Liver (tissue), 9 donors: ENCODE data around the gene CFHR1. TPM values are rescaled to one million over a fixed set of nuclear protein-coding genes. Genes with fewer than 3 reads are reported as not detected.

Source experiments
- DNase-seq: peaks from one replicate; pipeline ENCODE4 v3.0.0-alpha.2; 2017; ENCODE audit warnings: low spot score
- H3K27ac ChIP-seq, 2 donors: one replicate each; pipeline ENCODE4 v1.7.0; 2013; ENCODE audit warnings: inconsistent platforms in 2 of 2, low read length in 2 of 2, control low read depth in 1 of 2, low read depth in 1 of 2, mild to moderate bottlenecking in 1 of 2
- H3K27me3 ChIP-seq, 4 donors: one replicate each; pipeline versions ENCODE4 v1.6.1 to v1.7.0; 2013; ENCODE audit warnings: low read length in 3 of 4, inconsistent platforms in 1 of 4, mild to moderate bottlenecking in 1 of 4, moderate library complexity in 1 of 4; ENCODE audit not compliant: control insufficient read depth in 4 of 4, insufficient read depth in 4 of 4
- H3K36me3 ChIP-seq, 4 donors: one replicate each; pipeline versions ENCODE4 v1.6.1 to v1.7.0; 2013; ENCODE audit warnings: low read length in 3 of 4, mild to moderate bottlenecking in 3 of 4, low read depth in 1 of 4, moderate library complexity in 1 of 4; ENCODE audit not compliant: control insufficient read depth in 4 of 4, insufficient read depth in 3 of 4
- H3K4me1 ChIP-seq, 4 donors: one replicate each; pipeline versions ENCODE4 v1.6.1 to v1.7.0; 2013; ENCODE audit warnings: low read length in 3 of 4, mild to moderate bottlenecking in 3 of 4, moderate library complexity in 1 of 4; ENCODE audit not compliant: control insufficient read depth in 4 of 4, insufficient read depth in 4 of 4
- H3K4me3 ChIP-seq, 3 donors: one replicate each; pipeline versions ENCODE4 v1.6.1 to v1.7.0; 2013; ENCODE audit warnings: low read length in 3 of 3, control low read depth in 1 of 3, low read depth in 1 of 3, mild to moderate bottlenecking in 1 of 3
- H3K9ac ChIP-seq, 2 donors: one replicate each; pipeline ENCODE4 v1.7.0; 2013; ENCODE audit warnings: low read length in 2 of 2, mild to moderate bottlenecking in 2 of 2, moderate library complexity in 2 of 2, control low read depth in 1 of 2, low read depth in 1 of 2
- H3K9me3 ChIP-seq, 4 donors: one replicate each; pipeline versions ENCODE4 v1.6.1 to v1.7.0; 2013; ENCODE audit warnings: low read length in 3 of 4; ENCODE audit not compliant: control insufficient read depth in 4 of 4
- ATF3 ChIP-seq: IDR thresholded peaks from 2 replicates; pipeline ENCODE4 v1.6.1; 2016; ENCODE audit warnings: antibody characterized with exemption
- FOXA1 ChIP-seq: IDR thresholded peaks from 2 replicates; pipeline ENCODE4 v1.6.1; 2016; ENCODE audit warnings: antibody characterized with exemption
- FOXA2 ChIP-seq: IDR thresholded peaks from 2 replicates; pipeline ENCODE4 v1.6.1; 2016; ENCODE audit warnings: antibody characterized with exemption
- GABPA ChIP-seq, 2 donors: IDR thresholded peaks in 1 of 2; conservative IDR thresholded peaks in 1 of 2; 2 replicates each; pipeline ENCODE4 v1.6.1; 2016; ENCODE audit warnings: antibody characterized with exemption in 2 of 2, mild to moderate bottlenecking in 1 of 2, moderate library complexity in 1 of 2
- HNF4A ChIP-seq, 2 donors: conservative IDR thresholded peaks; 2 replicates each; pipeline ENCODE4 v1.6.1; 2016; ENCODE audit warnings: antibody characterized with exemption in 2 of 2, mild to moderate bottlenecking in 2 of 2
- HNF4G ChIP-seq: IDR thresholded peaks from 2 replicates; pipeline ENCODE4 v1.6.1; 2016; ENCODE audit warnings: antibody characterized with exemption
- JUND ChIP-seq, 2 donors: IDR thresholded peaks; 2 replicates each; pipeline ENCODE4 v1.6.1; 2016; ENCODE audit warnings: antibody characterized with exemption in 2 of 2
- NR2F2 ChIP-seq: IDR thresholded peaks from 2 replicates; pipeline ENCODE4 v1.6.1; 2016; ENCODE audit warnings: antibody characterized with exemption
- RAD21 ChIP-seq, 2 donors: IDR thresholded peaks; 2 replicates each; pipeline ENCODE4 v1.6.1; 2016; ENCODE audit warnings: antibody characterized with exemption in 2 of 2, mild to moderate bottlenecking in 2 of 2
- RXRA ChIP-seq, 2 donors: IDR thresholded peaks; 2 replicates each; pipeline ENCODE4 v1.6.1; 2017 to 2018; ENCODE audit warnings: antibody characterized with exemption in 2 of 2, mild to moderate bottlenecking in 1 of 2
- SP1 ChIP-seq: IDR thresholded peaks from 2 replicates; pipeline ENCODE4 v1.6.1; 2018; ENCODE audit warnings: antibody characterized with exemption, mild to moderate bottlenecking
- YY1 ChIP-seq: IDR thresholded peaks from 2 replicates; pipeline ENCODE4 v1.6.1; 2016; ENCODE audit warnings: antibody characterized with exemption, mild to moderate bottlenecking
- ZBTB33 ChIP-seq: IDR thresholded peaks from 2 replicates; pipeline ENCODE4 v1.6.1; 2016; ENCODE audit warnings: antibody characterized with exemption
- WGBS: extraction: QIAGEN DNeasy Blood & Tissue Kit; methylation state at CpG from one replicate; pipeline ENCODE4 v1.1.7; 2013; 5-methylcytosine and 5-hydroxymethylcytosine counted together
- polyA plus RNA-seq, 2 donors: library from polyadenylated mRNA; stranded (reverse) in 1 of 2; unstranded in 1 of 2; fragments of 200-250 nt in 1 of 2; fragments of >200 nt in 1 of 2; fragmentation: Nextera tagmentation in 1 of 2; extraction: Ambion mirVana in 1 of 2; gene quantifications; one replicate each; pipeline versions ENCODE4 v1.2.1 to v1.2.3, GENCODE V29; 2013 to 2015
- total RNA-seq, 2 donors: library from RNA; depleted of rRNA; stranded (reverse); fragments of >200 nt; gene quantifications; one replicate each; pipeline ENCODE4 v1.2.3, GENCODE V29; 2014
- TF ChIP-seq, protein P1 (sequence below): fragments of 150-350 bp; IDR thresholded peaks from 2 replicates; pipeline ENCODE4 v1.5.1; 2017; ENCODE audit warnings: improper control_type of control experiment, low read depth, low read length; ENCODE audit not compliant: missing input control
- TF ChIP-seq, protein P2 (sequence below): IDR thresholded peaks from 2 replicates; pipeline ENCODE4 v1.6.1; 2016; ENCODE audit warnings: antibody characterized with exemption
- donor health status: healthy.
- donor health status: healthy.
- donor health status: healthy.
- donor health status: healthy.
- donor health status: healthy.

Gene CFHR1
- total and polyA plus RNA-seq, 4 donors = 288 to 1,028 (median 507) TPM

GRCh38 chr1:196860323-196860884, 40.9 kb downstream of the CFHR1 start:
- TF ChIP-seq NR2F2 (no peak), ZBTB33 (no peak), ATF3 (no peak), RAD21 (IDR thresholded peaks at IDR 0.05) (no peak)
- H3K4me3 ChIP-seq = no peak overlapping the region

GRCh38 chr1:196861429-196861828, 41.9 kb downstream of the CFHR1 start:
- no peaks in the 10 kb centered on the region for H3K36me3 ChIP-seq
- H3K4me1 ChIP-seq = no peaks in the 10 kb centered on the region
- no peak overlapping the region for H3K27ac ChIP-seq
- H3K9ac ChIP-seq = no peak overlapping the region
- H3K9me3 ChIP-seq = peaks cover 0 to 2% (median 0%) of the 10 kb centered on the region in 4 donors
- TF ChIP-seq, protein P1, sequence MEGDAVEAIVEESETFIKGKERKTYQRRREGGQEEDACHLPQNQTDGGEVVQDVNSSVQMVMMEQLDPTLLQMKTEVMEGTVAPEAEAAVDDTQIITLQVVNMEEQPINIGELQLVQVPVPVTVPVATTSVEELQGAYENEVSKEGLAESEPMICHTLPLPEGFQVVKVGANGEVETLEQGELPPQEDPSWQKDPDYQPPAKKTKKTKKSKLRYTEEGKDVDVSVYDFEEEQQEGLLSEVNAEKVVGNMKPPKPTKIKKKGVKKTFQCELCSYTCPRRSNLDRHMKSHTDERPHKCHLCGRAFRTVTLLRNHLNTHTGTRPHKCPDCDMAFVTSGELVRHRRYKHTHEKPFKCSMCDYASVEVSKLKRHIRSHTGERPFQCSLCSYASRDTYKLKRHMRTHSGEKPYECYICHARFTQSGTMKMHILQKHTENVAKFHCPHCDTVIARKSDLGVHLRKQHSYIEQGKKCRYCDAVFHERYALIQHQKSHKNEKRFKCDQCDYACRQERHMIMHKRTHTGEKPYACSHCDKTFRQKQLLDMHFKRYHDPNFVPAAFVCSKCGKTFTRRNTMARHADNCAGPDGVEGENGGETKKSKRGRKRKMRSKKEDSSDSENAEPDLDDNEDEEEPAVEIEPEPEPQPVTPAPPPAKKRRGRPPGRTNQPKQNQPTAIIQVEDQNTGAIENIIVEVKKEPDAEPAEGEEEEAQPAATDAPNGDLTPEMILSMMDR = no peak
- TF ChIP-seq HNF4G (no peak), JUND (IDR thresholded peaks at IDR 0.05) (no peak), FOXA1 (no peak), NR2F2 (no peak), YY1 (no peak), HNF4A (conservative IDR thresholded peaks at IDR 0.05) (no peak), RAD21 (IDR thresholded peaks at IDR 0.05) (no peak)
- H3K4me3 ChIP-seq = no peak overlapping the region
- 78% methylated on average over 2 of the region's 2 CpGs for WGBS
- DNase-seq = no peak
- H3K27me3 ChIP-seq = no peaks in the 10 kb centered on the region

More at GRCh38 chr1:196860323-196860884, 40.9 kb downstream of the CFHR1 start:
- no peak overlapping the region for H3K27ac ChIP-seq
- no peaks in the 10 kb centered on the region for H3K9me3 ChIP-seq
- no peaks in the 10 kb centered on the region for H3K4me1 ChIP-seq
- WGBS = 92% methylated on average over 1 of the region's 1 CpG
- H3K36me3 ChIP-seq = no peaks in the 10 kb centered on the region
- DNase-seq = no peak
- no peaks in the 10 kb centered on the region for H3K27me3 ChIP-seq
- H3K9ac ChIP-seq = no peak overlapping the region

- Histone ChIP-seq H3K27me3 (no peaks in the 10 kb centered on the region), H3K4me3 (no peak overlapping the region), H3K4me1 (no peaks in the 10 kb centered on the region), H3K9me3 (peaks cover 0 to 5% (median 0%) of the 10 kb centered on the region in 4 donors), H3K9ac (no peak overlapping the region), H3K27ac (no peak overlapping the region), H3K36me3 (no peaks in the 10 kb centered on the region)
- TF ChIP-seq ZBTB33 = no peak
- TF ChIP-seq SP1 = no peak
- no peak for TF ChIP-seq FOXA1
- TF ChIP-seq GABPA (IDR thresholded peaks at IDR 0.05 in 1 of 2, conservative IDR thresholded peaks at IDR 0.05 in 1 of 2) = no peak
- no peak for TF ChIP-seq YY1
- TF ChIP-seq FOXA2 = no peak
- no peak for TF ChIP-seq RXRA (IDR thresholded peaks at IDR 0.05)
- TF ChIP-seq, protein P2, sequence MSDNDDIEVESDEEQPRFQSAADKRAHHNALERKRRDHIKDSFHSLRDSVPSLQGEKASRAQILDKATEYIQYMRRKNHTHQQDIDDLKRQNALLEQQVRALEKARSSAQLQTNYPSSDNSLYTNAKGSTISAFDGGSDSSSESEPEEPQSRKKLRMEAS = no peak
- TF ChIP-seq HNF4A (conservative IDR thresholded peaks at IDR 0.05) = no peak
- no peak for TF ChIP-seq NR2F2
- DNase-seq = no peak
- 98% methylated on average over 1 of the region's 1 CpG for WGBS
Observed at GRCh38 chr1:196866974-196867373, 47.4 kb downstream of the CFHR1 start.
